ENCODE results near the gene C16orf87. TPM values are rescaled to one million over a fixed set of nuclear protein-coding genes. Genes with fewer than 3 reads are reported as not detected.
A peak's percentile ranks its signal among the peaks of the same experiment; 100 is the strongest.

C16orf87 gene
- total RNA-seq, 1 experiment from 2014 or later, result 18.6 TPM

DNA sequence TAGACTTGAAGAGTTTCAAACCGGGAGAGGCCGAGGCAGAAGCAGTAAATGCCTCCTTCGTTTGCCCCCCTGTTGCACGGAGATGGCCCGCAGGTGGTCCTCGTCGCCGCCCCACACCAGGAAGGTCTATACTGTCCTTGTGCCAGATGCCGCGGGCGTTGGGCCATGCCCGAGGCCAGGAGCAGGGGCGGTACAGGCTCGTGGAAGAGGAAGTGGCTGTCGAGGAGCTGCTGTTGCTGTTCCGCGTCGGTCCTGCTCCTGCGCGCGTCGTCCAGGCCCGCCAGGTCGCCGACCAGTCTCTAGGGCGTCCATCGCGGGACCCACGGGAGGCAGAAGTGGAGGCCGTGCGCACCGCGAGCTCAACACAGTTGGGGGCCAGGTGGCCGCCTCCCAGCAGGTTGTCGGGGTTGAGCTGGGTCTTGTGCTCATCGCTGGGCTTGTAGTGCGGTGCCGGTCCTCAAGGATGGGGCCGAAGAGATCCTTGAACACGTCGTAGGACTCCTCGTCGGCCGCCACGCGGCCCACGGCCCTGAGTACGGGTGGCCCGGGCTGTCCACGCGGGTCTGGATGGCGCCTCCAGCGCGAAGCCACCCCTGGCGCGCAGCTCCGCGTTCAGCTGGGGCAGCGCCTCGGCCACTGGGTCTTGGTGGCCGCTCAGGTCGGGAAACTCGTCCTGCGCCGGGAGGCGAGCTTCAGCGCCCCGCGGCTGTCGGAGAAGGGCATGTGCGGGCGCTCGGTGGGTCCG is 13.1 kb upstream of the C16orf87 start:
- no peak for DNase-seq (ENCODE audit: low spot score)

- DNase-seq (ENCODE audit: low spot score), result no peak
Observed at GRCh38 chr16:46842192-46842895, 11.4 kb upstream of the C16orf87 start.

DNA sequence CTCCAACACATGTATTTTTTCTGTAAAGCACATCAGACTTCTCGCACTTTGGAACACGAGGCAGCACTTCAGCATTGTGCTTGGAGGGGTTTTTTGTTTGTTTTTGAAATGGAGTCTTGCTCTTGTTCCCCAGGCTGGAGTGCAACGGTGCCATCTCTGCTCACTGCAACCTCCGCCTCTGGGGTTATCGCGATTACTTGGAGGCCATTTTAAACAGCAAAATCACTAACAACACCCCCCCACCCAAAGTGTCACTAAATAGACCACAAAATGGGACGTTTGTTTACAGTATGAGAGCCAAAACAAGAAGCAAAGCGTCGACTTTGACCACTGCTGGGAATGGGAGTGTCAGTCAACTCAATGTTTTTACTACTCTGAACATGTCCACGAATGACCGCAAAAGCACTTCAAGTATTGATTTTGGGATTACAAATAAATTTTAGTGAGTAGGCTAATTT is 9.0 kb upstream of the C16orf87 start:
- no peak for DNase-seq (ENCODE audit: low spot score)

DNA sequence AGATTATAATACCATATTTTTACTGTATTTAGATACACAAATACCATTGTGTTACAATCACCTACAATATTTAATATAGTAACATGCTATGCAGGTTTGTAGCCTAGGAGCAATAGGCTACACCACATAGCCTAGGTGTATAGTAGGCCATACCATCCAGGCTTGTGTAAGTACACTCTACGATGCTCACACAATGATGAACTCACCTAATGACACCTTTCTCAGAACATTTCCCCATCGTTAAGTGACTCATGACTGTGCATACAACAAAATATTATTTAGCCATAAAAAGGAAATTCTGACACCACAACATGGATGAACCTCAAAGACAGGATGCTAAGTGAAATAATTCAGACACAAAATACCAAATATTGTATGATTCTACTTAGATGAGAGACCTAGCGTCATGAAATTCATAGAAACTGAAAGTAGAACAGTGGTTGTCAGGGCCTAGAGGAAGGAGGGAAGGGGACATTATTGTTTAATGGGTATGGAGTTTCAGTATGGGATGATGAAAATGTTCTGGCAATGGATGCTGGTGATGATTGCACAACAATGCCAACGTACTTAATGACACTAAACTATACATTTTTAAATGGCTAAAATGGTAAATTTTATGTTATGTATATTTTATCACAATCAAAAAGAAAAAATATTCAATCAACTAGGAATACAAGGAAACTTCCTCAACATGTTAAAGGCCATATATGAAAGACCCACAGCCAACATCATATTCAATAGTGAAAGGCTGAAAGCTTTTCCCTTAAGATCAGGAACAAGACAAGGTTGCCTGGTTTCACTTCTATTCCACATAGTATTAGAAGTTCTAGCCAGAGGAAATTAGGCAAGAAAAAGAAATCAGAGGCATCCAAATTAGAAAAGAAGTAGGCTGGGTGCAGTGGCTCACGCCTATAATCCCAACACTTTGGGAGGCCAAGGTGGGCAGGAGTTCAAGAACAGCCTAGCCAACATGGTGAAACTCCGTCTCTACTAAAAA is 5.9 kb upstream of the C16orf87 start:
- no peak for DNase-seq (ENCODE audit: low spot score)

- no peak for DNase-seq (ENCODE audit: low spot score)
Observed at GRCh38 chr16:46833460-46833800, 2.5 kb upstream of the C16orf87 start.

GRCh38 chr16:46832757-46833459 is 1.9 kb upstream of the C16orf87 start:
- DNase-seq (ENCODE audit: low spot score), result no peak

DNA sequence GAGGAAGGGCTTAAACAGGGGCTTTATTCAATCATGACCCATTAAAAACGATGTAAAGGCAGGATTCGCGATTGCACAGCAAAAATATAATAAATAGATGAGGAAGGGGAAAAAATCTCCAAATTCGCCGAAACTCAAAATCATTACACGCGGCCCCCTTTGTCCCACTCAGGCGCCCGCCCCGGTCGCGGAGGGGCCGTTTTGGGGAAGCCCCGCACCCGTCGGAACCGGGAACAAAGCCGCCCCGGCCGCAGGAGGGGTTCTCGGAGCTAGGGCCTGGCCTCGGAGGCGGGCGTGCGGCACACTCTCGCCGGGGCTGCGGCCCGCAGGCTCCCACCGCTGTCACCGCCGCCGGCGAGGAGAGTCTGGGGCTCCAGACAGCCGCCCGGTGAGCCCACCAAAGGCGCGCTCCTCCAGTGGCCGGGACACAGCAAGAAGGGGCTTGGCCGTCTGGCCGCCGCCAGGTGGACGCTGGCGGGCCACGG is 521 bp downstream of the C16orf87 start:
- no peak for DNase-seq (ENCODE audit: low spot score)

DNA sequence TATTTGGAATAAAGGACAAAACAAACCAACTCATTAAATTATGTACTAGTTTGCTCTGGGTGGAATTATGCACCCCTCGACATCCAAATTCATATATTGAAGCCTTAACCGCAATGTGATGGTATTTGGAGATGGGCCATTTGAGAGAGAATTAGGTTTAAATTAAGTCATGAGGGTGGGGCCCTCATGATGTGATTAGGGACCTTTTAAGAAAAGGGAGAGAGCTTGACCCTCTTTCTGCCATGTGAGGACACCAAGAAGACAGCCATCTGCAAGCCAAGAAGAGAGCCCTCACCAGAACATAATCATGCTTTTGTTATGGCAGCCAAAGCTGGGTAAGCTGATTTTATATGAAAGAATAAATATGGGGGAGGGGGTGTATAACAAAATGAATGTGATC is 2.0 kb downstream of the C16orf87 start:
- DNase-seq (ENCODE audit: low spot score), result no peak

- DNase-seq (ENCODE audit: low spot score), result no peak
Observed at GRCh38 chr16:46828292-46828691, 2.7 kb downstream of the C16orf87 start.

- DNase-seq (ENCODE audit: low spot score), result no peak
Observed at GRCh38 chr16:46826631-46827030, 4.3 kb downstream of the C16orf87 start.

DNA sequence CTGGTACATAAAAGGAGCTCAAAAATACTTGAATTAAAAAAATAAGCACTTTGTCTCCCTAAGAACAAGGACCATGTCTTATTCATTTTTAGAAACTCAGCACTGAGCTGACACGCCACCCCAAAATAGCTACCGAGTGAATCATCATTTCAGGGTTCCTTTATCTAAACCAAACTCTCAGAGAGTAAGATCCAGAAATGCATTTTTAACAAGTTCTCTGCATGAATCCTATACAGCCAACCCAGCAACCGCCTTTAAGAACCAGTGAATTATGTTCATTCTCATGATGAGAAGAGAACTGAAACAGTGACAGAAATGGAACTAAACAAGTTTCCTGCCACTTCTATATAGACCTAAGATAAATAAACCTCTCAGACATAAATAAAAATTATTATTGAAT is 8.7 kb downstream of the C16orf87 start:
- peak; percentile 76 for DNase-seq (ENCODE audit: low spot score)

DNA sequence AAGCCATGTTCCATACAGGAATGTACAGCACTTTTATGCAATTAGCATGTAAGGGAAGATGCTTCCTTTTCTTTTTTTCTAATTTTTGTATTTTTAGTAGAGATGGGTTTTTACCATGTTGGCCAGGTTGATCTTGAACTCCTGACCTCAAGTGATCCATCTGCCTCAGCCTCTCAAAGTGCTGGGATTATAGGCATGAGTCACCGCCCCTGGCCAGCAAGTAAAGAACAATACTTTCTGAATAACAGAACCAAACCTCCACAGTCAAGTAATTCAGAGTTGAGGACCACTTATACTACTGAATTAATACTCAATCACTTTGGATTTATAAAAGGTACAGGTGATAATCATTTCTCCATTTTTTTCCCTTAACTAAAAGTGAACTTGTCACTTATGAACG is 13.0 kb downstream of the C16orf87 start:
- peak; percentile 39 for DNase-seq (ENCODE audit: low spot score)

DNA sequence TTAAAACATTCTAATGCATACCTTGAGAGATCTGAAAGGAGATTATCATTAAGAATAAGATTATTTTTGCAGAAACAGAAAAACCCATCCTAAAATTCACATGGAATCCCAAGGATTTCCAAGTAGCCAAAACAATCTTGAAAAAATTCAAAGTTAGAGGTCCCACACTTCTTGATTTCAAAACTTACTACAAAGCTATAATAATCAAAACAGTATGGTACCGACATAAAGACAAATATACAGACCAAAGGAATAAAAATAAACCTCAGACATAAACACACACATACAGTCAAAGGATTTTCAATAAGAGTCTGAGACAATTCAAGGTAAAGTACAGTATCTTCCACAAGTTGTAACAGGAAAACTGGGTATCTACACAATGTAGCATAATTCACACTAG is 16.2 kb downstream of the C16orf87 start:
- DNase-seq (ENCODE audit: low spot score), result no peak

DNA sequence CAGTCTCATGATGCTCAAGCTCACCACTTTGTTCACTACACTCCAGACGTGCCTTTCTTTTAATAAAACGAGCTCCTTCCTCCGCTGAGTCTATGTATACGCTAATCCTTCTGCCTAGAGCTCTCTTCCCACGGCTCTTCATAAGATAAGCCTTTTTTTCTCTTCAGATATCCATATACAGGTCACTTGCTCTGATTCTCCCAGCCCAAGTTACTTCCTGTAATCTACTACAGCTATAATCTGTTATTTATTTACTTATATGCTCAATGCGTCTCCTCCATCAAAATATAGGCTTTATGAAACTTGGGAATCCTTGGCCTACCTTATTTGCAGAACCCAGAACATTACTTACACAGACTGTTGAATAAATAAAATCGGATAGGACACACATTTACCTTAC is 17.4 kb downstream of the C16orf87 start:
- DNase-seq (ENCODE audit: low spot score), result no peak

GRCh38 chr16:46812781-46813540 is 18.0 kb downstream of the C16orf87 start:
- peak; percentile 20 for DNase-seq (ENCODE audit: low spot score)

DNA sequence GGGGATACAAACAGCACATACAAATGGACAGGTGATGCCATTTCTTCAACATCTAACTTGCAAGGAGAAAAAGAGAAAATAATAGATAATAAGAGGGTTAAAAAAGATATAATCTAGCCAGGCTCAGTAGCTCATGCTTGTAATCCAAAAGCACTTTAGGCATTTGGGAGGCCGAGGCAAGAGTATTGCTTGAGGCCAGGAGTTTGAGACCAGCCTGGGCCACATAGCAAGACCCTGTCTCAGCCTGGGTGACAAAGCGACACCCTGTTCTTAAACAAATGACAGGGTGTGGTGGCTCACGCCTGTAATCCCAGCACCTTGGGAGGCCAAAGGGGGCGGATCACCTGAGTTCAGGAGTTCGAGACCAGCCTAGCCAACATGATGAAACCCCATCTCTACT is 19.3 kb downstream of the C16orf87 start:
- DNase-seq (ENCODE audit: low spot score), result no peak

- DNase-seq (ENCODE audit: low spot score), result no peak
Observed at GRCh38 chr16:46808997-46809396, 22.0 kb downstream of the C16orf87 start.

- DNase-seq (ENCODE audit: low spot score), result no peak
Observed at GRCh38 chr16:46807336-46807735, 23.6 kb downstream of the C16orf87 start.

DNA sequence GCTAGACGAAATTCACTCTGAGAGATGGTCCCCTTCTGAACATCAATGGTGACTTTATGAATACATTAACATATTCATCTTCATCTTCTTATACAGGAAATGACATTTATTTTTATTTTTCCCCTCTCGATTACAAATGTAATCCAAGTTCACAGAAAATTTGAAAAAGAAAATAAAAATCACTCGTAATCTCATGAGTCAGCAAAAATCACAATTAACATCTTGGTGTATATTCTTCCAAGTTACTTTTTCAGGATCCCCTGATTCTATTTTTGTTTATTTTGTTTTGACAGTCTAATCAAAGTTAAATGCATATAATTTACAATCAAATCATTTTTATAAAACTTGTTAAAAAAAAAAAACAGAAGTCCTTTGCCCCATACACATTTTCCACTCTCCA is 27.6 kb downstream of the C16orf87 start:
- no peak for DNase-seq (ENCODE audit: low spot score)

GRCh38 chr16:46801428-46802049 is 29.4 kb downstream of the C16orf87 start:
- DNase-seq (ENCODE audit: low spot score), result peak; percentile 33

Data from A172 (cell line).